HG02981 (cell line): ENCODE measurements around the gene NUFIP1.
"Not testable (repeated sequence)": the region's sequence is repeated elsewhere in the genome, so short reads cannot be mapped to it uniquely, and the experiment has no call there.

Source experiments
- ATAC-seq: cut with Tn5 transposase; IDR thresholded peaks from one replicate; pipeline ENCODE4 v1.9.1; 2021; ENCODE audit warnings: mild to moderate bottlenecking, moderate library complexity; ENCODE audit not compliant: unreplicated experiment

The NUFIP1 gene

GRCh38 chr13:44971656-44972595 is 17.3 kb downstream of the NUFIP1 start:
- no peak for ATAC-seq

GRCh38 chr13:44969551-44970484 is 19.5 kb downstream of the NUFIP1 start:
- no peak for ATAC-seq

GRCh38 chr13:44968434-44968815 is 20.8 kb downstream of the NUFIP1 start:
- ATAC-seq: no peak

- ATAC-seq: no peak
Measured at GRCh38 chr13:44967704-44968433, 21.4 kb downstream of the NUFIP1 start.

GRCh38 chr13:44961997-44962396 is 27.3 kb downstream of the NUFIP1 start:
- no peak for ATAC-seq

GRCh38 chr13:44955406-44955805 is 33.9 kb downstream of the NUFIP1 start:
- ATAC-seq: no peak

- ATAC-seq: no peak
Measured at GRCh38 chr13:44954224-44954623, 35.0 kb downstream of the NUFIP1 start.

- ATAC-seq: no peak
Measured at GRCh38 chr13:44952671-44953070, 36.6 kb downstream of the NUFIP1 start.

GRCh38 chr13:44951184-44951583 is 38.1 kb downstream of the NUFIP1 start:
- ATAC-seq: no peak

GRCh38 chr13:44943411-44943810 is 45.9 kb downstream of the NUFIP1 start:
- ATAC-seq: not testable (repeated sequence)

- no peak for ATAC-seq
Measured at GRCh38 chr13:44938854-44939253, 50.4 kb downstream of the NUFIP1 start.

- no peak for ATAC-seq
Measured at GRCh38 chr13:44936246-44936645, 53.0 kb downstream of the NUFIP1 start.

- peak; percentile 62 for ATAC-seq
Measured at GRCh38 chr13:44934724-44935123, 54.5 kb downstream of the NUFIP1 start.

GRCh38 chr13:44932850-44933251 is 56.4 kb downstream of the NUFIP1 start:
- no peak for ATAC-seq

- no peak for ATAC-seq
Measured at GRCh38 chr13:44932171-44932849, 57.0 kb downstream of the NUFIP1 start.

GRCh38 chr13:44930963-44931623 is 58.2 kb downstream of the NUFIP1 start:
- no peak for ATAC-seq

GRCh38 chr13:44930280-44930679 is 59.0 kb downstream of the NUFIP1 start:
- ATAC-seq: no peak

- no peak for ATAC-seq
Measured at GRCh38 chr13:44929692-44930091, 59.6 kb downstream of the NUFIP1 start.

GRCh38 chr13:44927968-44928367 is 61.3 kb downstream of the NUFIP1 start:
- ATAC-seq: no peak
